Spleen (tissue), 7 donors: ENCODE measurements around the gene RPS18.

ENCODE experiments used
- POLR2AphosphoS5 ChIP-seq, 3 donors: sonication (generic); formaldehyde crosslinking; IDR thresholded peaks; one replicate each; pipeline ENCODE4 v1.5.1; 2017; ENCODE audit warnings: antibody characterized with exemption in 3 of 3
- TF ChIP-seq, protein P1 (sequence below), 11 experiments: fragments of 200-600 bp in 7 of 11; fragments of 450-650 bp in 4 of 11; sonication (generic) in 4 of 11; IDR thresholded peaks in 8 of 11; conservative IDR thresholded peaks in 3 of 11; 1 replicate in 7 of 11; 2 replicates in 4 of 11; pipeline versions ENCODE4 v1.4.0 to v1.8.0; 2016 to 2021; ENCODE audit warnings: antibody characterized with exemption in 11 of 11, inconsistent platforms in 4 of 11, mild to moderate bottlenecking in 1 of 11
- donor health status: DM: no; HTN: no; CAD: no; lungs with moderate emphysema.
- donor health status: DM: no; HTN: no; CAD: no.
- donor health status: DM: no; HTN: no; CAD: no.

DNA sequence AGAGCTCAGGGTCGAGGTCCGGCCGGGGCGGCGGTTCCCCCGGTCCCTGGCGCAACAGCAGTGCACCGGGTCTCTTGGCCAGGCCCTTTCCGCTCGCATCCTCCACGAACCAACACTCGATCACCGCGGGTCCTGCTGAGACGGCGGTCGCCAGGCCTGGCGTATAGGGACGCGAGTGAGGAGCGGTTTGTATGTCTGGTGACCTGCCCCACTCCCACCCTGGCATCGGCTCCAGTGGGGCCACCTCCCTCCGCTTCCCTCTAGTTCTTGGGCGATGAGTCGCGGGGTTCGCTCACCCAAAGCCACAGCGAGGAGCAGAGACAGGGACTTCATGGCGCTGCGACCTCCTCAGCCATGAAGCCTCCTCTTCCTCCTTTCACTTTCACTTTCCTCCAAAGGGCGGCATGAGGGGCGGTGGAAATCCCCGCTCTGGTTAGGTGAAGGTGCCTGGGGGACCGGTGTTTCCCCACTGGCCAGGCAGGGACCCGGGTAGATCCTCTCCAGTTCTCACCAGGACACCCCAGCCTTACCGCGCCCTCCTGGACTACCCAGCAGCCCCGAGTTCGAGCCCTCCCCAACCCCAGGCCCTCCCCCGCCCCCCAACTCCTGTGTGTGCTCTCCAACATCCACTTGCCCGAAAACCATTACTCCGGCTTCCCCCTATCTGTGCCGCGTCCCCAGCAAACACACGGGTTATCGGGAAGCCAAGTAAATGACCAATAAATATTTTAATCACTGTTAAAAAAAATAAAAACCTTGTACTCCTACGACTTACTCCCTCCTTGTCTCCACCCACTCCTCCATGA, 42.0 kb downstream of the RPS18 start, which contains the start of gene TAPBP:
- TF ChIP-seq, protein P1, sequence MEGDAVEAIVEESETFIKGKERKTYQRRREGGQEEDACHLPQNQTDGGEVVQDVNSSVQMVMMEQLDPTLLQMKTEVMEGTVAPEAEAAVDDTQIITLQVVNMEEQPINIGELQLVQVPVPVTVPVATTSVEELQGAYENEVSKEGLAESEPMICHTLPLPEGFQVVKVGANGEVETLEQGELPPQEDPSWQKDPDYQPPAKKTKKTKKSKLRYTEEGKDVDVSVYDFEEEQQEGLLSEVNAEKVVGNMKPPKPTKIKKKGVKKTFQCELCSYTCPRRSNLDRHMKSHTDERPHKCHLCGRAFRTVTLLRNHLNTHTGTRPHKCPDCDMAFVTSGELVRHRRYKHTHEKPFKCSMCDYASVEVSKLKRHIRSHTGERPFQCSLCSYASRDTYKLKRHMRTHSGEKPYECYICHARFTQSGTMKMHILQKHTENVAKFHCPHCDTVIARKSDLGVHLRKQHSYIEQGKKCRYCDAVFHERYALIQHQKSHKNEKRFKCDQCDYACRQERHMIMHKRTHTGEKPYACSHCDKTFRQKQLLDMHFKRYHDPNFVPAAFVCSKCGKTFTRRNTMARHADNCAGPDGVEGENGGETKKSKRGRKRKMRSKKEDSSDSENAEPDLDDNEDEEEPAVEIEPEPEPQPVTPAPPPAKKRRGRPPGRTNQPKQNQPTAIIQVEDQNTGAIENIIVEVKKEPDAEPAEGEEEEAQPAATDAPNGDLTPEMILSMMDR (IDR thresholded peaks at IDR 0.05 in 8 of 11, conservative IDR thresholded peaks at IDR 0.05 in 3 of 11) = no peak
- peak; percentile 89 to 92 (median 91) for TF ChIP-seq POLR2AphosphoS5 (IDR thresholded peaks at IDR 0.05)
